Stimulated activated CD8-positive, alpha-beta memory T cell treated with anti-CD3 and anti-CD28 coated beads, Interleukin-15, amount 100 ng/mL, for 24 hours (primary cell): ENCODE data around the gene LONRF3.
"Not testable (repeated sequence)": the region's sequence is repeated elsewhere in the genome, so short reads cannot be mapped to it uniquely, and the experiment has no call there.

Experiments used
- DNase-seq: peaks from one replicate; pipeline ENCODE4 v3.0.0-alpha.2; 2020; ENCODE audit warnings: low read depth

Gene LONRF3

GRCh38 chrX:118988911-118989310, 14.5 kb downstream of the LONRF3 start:
- DNase-seq = no peak

DNA sequence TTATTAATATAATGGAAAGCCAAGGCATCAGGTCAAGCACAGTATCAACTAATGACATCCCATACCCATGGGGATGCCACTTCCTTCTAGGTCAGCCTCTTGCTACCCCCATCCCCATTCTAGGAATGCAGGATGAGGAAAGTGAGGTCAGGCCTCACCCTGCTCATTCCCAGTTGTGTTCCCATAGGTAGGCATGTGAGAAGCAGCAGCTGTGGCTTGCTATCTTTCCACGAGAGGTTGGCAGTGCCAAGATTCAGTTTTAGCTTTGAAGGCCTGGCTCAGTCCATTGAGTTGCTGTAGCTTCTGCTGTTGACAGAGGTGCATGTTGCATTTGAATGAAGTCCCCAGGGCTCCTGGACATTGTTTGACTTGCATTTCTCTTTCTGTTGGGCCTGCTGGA, 15.5 kb downstream of the LONRF3 start:
- no peak for DNase-seq

DNA sequence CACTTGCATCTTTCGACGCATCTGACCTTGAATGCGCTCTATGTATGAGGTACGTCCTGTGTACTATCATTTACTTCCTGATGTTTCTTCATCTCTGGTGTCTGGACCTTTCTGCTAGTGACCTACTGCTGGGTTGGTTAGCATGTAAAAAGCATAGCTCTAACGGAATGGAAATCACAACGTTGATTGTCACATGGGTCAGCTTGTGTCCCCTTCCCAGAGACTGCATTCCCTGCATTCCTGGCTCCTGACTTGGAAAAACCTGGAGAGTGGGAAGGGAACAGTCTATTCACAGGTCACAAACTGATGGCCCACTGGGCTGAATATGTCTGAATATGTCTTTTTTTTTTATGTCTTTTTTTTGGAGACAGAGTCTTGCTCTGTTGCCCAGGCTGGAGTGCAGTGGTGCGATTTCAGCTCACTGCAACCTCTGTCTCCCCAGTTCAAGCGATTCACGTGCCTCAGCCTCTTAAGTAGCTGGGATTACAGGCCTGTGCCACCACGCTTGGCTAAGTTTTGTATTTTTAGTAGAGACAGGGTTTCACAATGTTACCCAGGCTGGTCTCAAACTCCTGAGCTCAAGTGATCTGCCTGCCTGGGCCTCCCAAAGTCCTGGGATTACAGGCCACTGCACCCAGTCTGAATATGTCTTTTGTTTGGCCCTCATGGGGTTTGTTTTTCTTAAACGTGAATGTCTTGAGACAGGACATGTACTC, 16.3 kb downstream of the LONRF3 start:
- no peak for DNase-seq

DNA sequence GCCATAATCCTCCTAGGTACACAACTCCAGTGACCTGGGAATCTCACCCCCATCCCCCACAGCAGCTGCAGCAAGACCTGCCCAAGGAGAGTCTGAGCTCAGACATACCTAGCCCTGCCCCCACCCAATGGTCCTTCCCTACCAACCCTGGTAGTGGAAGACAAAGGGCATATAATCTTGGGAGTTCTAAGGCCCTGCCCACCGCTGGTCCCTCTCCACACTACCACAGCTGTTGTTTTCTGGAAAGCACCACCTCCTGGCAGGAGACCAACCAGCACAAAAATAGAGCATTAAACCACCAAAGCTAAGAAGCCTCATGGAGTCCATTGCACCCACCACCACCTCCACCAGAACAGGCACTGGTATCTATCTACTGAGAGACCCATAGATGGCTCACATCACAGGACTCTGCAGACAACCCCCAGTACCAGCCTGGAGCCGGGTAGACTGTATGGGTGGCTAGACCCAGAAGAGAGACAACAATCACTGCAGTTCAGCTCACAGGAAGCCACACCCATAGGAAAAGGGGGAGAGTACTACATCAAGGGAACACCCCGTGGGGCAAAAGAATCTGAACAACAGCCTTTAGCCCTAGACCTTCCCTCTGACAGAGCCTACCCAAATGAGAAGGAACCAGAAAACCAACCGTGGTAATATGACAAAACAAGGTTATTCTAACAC, 18.2 kb downstream of the LONRF3 start:
- not testable (repeated sequence) for DNase-seq

DNA sequence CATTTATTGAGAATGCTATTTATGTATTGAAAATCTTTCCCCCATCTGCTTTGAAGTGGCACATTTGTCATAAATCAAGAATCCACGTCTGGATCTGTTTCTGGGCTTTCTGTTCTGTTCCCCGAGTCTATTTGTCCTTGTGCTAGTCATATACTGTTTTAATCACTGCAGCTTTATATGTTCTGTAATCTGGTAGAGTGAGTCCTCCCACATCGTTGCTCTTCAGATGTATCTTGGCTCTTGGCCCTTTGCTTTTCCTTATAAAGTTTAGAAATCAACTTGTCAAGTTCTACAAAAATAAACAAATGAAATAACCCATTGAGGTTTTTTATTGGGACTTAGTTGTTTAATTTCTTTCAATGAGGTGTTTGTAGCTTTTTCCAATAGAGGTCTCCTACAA, 29.0 kb downstream of the LONRF3 start:
- no peak for DNase-seq

DNA sequence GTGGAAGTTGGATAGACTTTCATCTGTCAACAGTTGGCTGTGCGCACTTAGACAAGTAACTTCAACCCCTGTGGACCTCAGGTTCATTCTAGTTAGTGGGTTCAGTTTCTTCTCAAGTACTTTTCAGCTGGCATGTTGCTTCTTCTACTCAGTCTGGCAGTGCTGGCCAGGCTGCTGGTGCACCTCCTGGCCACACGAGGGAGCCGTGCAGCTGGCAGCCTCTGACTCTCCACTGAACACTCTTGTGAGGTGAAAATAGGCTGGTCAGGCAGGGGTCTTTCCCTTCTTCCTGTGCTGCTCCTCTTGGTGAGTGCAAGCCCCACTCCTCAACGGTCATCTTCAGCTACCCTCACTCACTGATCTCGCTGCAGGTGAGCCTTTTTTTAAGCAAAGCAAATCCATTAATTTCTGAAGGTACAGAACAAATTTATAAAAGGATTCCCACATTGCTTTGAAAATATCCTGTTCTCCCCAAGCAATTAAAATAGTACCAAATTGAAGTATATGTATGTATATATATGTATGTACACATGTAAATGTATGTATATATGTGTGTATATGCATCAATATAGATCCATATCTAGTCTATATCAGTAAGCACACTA, 30.6 kb downstream of the LONRF3 start:
- DNase-seq = no peak

DNA sequence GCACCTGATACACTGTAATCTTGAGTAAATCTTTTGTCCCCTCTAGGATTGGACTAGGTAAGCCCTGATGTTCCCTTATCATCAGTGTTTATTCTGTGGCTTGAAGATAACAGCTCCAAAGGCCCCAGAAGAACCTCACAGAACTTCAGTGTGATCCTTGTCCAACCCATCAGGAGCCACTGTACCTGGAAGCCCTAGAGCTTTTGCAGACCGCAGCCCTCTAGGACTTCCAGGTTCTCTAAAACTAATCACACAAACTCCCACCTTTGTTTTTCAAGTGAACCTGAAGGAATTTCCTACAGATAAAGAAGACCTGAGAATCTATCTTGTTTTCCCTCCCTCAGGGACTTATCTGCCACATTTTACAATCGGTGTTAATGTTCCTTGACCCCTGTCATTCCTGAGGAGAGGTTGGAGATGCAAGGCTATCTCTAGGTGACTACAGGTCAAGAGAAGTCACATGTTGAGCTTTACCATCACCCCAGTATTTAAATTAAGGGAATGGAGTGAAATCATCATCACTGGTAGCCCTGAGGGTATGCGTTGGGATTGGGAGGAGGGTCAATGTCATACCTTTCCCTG, 32.9 kb downstream of the LONRF3 start:
- DNase-seq = no peak

GRCh38 chrX:119008110-119008744, 33.8 kb downstream of the LONRF3 start:
- no peak for DNase-seq

DNA sequence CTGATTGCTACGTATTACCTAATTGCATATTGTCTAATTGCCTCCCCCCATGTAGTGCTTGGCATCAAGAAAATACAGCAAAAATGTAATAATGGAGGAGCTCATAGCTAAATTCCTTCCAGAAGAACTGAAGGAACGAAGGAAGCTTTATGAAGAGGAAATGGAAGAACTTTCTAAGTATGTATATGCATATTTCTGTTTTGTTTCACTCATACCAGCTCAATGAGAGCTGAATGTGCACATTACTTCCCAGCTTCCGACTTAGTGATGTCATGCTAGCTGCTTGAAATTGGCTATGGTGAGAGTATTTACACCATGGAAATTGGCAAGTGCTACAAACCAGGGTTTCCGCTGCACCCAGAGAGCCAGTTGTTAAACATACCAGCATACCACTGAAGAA, 34.7 kb downstream of the LONRF3 start:
- DNase-seq = no peak

DNA sequence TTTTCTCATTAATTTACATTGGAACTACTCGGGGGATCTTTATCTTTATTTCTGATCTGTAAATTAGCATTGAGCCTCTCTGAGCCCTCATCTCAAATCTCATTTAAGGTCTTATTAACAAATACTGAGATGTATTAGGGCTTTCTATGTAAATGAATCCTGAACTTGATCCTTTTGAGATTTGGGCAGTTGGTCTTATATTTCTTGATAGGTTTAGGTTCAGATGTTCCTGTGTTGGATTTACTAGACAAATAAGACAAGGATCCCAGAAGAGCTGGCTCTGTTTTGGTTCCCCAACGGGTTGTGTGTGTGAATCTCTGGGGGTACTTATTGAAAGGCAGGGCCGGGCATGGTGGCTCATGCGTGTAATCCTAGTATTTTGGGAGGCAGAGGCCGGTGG, 36.1 kb downstream of the LONRF3 start:
- DNase-seq = no peak

DNA sequence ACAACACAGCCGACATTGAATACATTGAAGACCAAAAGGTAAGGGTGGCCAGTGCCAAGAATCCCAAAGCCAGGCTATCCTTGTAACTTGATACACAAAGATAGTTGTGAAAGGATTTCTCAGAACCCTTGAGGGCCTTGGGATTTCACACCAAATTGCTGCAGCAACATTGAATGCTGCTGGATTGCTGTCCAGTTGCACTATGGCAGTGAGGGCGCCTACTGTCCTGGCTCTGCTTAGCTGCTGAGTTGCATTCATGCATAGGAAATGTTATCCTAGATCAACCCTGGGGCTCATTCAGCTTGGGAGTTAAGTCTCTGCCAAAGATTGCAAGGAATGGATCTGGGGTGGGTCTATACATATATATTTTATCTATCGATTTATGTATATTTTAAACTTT, 38.7 kb downstream of the LONRF3 start:
- DNase-seq = no peak

GRCh38 chrX:119015407-119016237, 41.2 kb downstream of the LONRF3 start:
- peak; percentile 1 for DNase-seq

DNA sequence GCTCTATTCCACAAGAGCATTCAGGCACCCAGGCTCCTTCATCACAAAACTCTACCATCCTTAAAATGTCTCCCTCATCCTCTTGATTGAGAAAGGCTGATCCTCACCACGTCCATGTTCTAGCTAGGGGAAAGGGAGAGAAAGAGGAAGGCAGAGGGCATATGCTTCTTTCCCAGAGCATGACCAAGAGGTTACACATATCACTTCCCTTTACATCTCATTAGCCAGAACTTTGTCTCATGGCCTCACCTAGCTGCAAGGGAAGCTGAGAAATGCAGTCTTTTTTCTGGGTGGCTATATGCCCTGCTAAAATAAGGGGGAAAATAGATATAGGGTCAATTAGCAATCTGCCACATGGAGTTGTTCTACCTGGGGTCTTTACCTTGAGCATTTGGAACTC, 42.7 kb downstream of the LONRF3 start:
- DNase-seq = no peak

DNA sequence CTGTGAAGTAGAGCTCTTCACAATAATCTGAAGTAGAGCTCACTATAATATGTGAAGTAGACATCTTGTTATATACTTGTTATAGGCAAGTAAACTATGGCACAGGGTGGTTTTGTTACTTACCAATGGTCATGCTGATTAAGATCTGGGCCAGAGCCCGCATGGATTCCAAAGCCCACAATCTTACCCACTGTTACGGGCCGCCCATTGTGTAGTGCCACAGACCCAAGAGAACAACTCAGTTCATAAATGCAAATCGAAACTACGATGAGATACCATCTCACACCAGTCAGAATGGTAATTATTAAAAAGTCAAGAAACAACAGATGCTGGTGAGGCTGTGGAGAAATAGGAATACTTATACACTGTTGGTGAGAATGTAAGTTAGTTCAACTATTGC, 51.5 kb downstream of the LONRF3 start:
- DNase-seq = no peak

DNA sequence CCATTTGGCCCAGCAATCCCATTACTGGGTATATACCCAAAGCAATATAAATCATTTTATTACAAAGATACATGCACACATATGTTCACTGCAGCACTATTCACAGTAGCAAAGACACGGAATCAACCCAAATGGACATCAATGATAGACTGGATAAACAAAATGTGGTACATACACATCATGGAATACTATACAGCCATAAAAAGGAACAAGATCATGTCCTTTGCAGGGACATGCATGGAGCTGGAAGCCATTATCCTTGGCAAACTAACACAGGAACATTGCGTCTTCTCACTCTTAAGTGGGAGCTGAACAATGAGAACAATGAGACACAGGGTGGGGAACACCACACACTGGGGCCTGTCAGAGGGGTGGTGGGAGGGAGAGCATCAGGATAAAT, 51.9 kb downstream of the LONRF3 start:
- not testable (repeated sequence) for DNase-seq

DNA sequence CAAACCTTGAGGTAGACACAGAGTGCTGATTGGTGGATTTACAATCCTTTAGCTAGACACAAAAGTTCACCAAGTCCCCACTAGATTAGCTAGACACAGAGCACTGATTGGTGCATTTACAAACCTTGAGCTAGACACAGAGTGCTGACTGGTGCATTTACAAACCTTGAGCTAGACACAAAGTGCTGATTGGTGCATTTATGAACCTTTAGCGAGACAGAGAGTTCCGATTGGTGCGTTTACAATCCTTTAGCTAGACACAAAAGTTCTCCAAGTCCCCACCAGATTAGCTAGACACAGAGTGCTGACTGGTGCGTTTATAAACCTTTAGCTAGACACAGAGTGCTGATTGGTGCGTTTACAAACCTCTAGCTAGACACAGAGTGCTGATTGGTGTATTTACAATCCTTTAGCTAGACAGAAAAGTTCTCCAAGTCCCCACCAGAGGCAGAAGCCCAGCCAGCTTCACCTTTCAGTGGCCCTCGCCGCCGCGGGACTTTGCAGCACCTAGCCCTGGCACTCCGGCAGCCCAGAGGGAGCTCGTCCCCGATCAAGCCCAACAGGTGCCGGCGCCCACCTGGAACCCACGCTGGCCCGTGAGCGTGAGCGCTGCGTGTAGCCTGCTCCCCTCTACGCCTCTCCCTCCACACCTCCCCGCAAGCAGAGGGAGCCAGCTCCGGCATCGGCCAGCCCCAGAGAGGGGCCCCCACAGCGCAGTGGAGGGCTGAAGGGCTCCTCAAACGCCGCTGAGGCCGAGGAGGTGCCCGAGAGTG, 53.7 kb downstream of the LONRF3 start:
- not testable (repeated sequence) for DNase-seq

DNA sequence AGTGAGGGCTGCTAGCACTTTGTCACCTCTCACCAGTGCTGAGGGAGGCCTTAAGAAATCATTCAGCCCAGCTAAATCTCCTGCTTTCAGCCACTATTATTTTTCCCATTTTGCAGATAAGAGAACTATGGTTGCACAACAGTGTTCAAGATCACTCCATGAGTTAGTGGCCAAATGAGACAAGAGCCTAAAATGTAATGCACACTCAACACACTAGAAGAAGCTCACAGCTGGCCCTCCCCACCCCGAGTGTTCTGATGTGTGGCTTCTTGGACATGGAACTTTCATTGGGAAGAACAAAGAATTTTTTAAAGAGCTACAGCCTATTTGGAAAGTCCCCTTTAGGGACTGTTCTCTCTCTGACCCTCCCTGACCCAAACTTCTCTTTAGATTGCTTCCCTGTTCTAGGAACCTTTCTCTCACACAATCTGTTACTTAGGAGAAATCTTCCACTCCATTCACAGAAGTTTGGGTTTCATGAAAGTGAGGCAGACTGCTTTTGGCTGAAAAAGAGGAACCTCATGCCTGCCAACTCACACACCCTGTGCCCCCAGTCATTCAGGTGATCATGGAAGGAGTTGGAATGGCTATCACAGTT, 54.4 kb downstream of the LONRF3 start:
- no peak for DNase-seq

- DNase-seq = not testable (repeated sequence)
These were observed 55.2 kb downstream of the LONRF3 start for GRCh38 chrX:119029656-119030055.

DNA sequence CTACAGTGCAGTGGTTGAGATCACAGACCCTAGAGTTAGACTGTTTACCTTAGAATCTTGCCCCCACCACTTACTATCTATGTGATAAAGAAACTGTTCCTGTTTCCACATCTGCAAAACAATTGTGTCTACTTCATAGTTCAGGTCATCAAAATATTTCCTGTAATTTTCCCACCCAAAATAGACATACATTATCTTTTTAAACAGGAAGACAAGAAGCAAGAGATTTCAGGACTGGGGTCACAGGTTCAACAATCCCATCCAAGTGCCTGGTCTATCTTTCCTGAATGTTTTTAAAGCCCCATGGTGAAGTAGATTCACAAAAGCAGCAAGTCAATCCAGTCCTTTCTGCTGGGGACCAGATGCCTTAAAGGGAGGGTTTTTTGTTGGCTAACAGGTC, 56.6 kb downstream of the LONRF3 start:
- no peak for DNase-seq
